Activated T-cell treated with anti-CD3 and anti-CD28 coated beads, Interleukin-2, amount 50 U/mL, for 1 hour (primary cell): ENCODE measurements around the gene STAT3.
"Not testable (repeated sequence)": the region's sequence is repeated elsewhere in the genome, so short reads cannot be mapped to it uniquely, and the experiment has no call there.

ENCODE experiments used
- DNase-seq: peaks from one replicate; pipeline ENCODE4 v3.0.0-alpha.2; 2020

STAT3 gene

GRCh38 chr17:42408061-42408460, 19.8 kb upstream of the STAT3 start:
- DNase-seq, result no peak

GRCh38 chr17:42407289-42407836, 19.1 kb upstream of the STAT3 start:
- peak; percentile 59 for DNase-seq

- no peak for DNase-seq
These were observed 18.5 kb upstream of the STAT3 start for GRCh38 chr17:42406615-42407288.

- DNase-seq, result peak; percentile 91
These were observed 17.8 kb upstream of the STAT3 start for GRCh38 chr17:42405963-42406495.

- DNase-seq, result no peak
These were observed 16.8 kb upstream of the STAT3 start for GRCh38 chr17:42405076-42405475.

- no peak for DNase-seq
These were observed 16.2 kb upstream of the STAT3 start for GRCh38 chr17:42404326-42405055.

- peak; percentile 47 for DNase-seq
These were observed 14.9 kb upstream of the STAT3 start for GRCh38 chr17:42403150-42403549.

- no peak for DNase-seq
These were observed 13.9 kb upstream of the STAT3 start for GRCh38 chr17:42402117-42402516.

GRCh38 chr17:42400844-42401375, 12.7 kb upstream of the STAT3 start:
- DNase-seq, result not testable (repeated sequence)

- no peak for DNase-seq
These were observed 12.0 kb upstream of the STAT3 start for GRCh38 chr17:42399948-42400843.

- DNase-seq, result no peak
These were observed 10.9 kb upstream of the STAT3 start for GRCh38 chr17:42399121-42399520.

- not testable (repeated sequence) for DNase-seq
These were observed 7.4 kb upstream of the STAT3 start for GRCh38 chr17:42395601-42396000.

GRCh38 chr17:42394838-42395237, 6.6 kb upstream of the STAT3 start:
- no peak for DNase-seq

- DNase-seq, result no peak
These were observed 4.6 kb upstream of the STAT3 start for GRCh38 chr17:42392692-42393415.

- DNase-seq, result not testable (repeated sequence)
These were observed 3.2 kb upstream of the STAT3 start for GRCh38 chr17:42391439-42391838.

GRCh38 chr17:42389899-42390298, 1.7 kb upstream of the STAT3 start:
- DNase-seq, result no peak

- DNase-seq, result no peak
These were observed 834 bp upstream of the STAT3 start for GRCh38 chr17:42389135-42389417.

- DNase-seq, result peak; percentile 46
These were observed 421 bp downstream of the STAT3 start for GRCh38 chr17:42387661-42388380.

GRCh38 chr17:42386777-42387657, 1.2 kb downstream of the STAT3 start:
- DNase-seq, result no peak

- DNase-seq, result no peak
These were observed 6.3 kb downstream of the STAT3 start for GRCh38 chr17:42381898-42382297.
